Osteoblast (primary cell): ENCODE measurements around the gene NR5A2. TPM values are rescaled to one million over a fixed set of nuclear protein-coding genes. Genes with fewer than 3 reads are reported as not detected.

Experiments used
- DNase-seq: peaks from one replicate; pipeline ENCODE4 v3.0.0; 2011; ENCODE audit warnings: low spot score, mixed read lengths; ENCODE audit not compliant: insufficient read length; ENCODE audit errors: missing footprints
- H2AFZ ChIP-seq: 2 replicates; pipeline ENCODE4 v1.6.0; 2011; ENCODE audit warnings: mild to moderate bottlenecking, low read length
- H3K27ac ChIP-seq: 2 replicates; pipeline ENCODE4 v1.5.1; 2011; ENCODE audit warnings: mild to moderate bottlenecking, low read depth, low read length, moderate library complexity
- H3K27me3 ChIP-seq: 2 replicates; pipeline ENCODE4 v1.6.0; 2012; ENCODE audit warnings: mild to moderate bottlenecking, control low read depth, inconsistent platforms, low read length, moderate library complexity; ENCODE audit not compliant: insufficient read depth
- H3K36me3 ChIP-seq: 2 replicates; pipeline ENCODE4 v1.5.1; 2011; ENCODE audit warnings: mild to moderate bottlenecking, low read length, control low read depth, moderate library complexity; ENCODE audit not compliant: insufficient read depth
- H3K4me1 ChIP-seq: 2 replicates; pipeline ENCODE4 v1.5.1; 2011; ENCODE audit warnings: mild to moderate bottlenecking, low read length, control low read depth, moderate library complexity; ENCODE audit not compliant: insufficient read depth
- H3K4me2 ChIP-seq: 2 replicates; pipeline ENCODE4 v1.6.0; 2011; ENCODE audit warnings: mild to moderate bottlenecking, low read length; ENCODE audit not compliant: insufficient read depth
- H3K4me3 ChIP-seq: fragments of 200-600 bp; sonication (generic); 3 replicates; pipeline ENCODE4 v1.5.1; 2012; ENCODE audit warnings: mild to moderate bottlenecking, low read length, inconsistent platforms; ENCODE audit not compliant: insufficient read depth
- H3K79me2 ChIP-seq: 2 replicates; pipeline ENCODE4 v1.6.0; 2012; ENCODE audit warnings: mild to moderate bottlenecking, low read length, control low read depth, inconsistent platforms; ENCODE audit not compliant: insufficient read depth
- H3K9me3 ChIP-seq: 2 replicates; pipeline ENCODE4 v1.5.1; 2011; ENCODE audit warnings: low read depth, low read length, control low read depth
- H4K20me1 ChIP-seq: 2 replicates; pipeline ENCODE4 v1.6.0; 2012; ENCODE audit warnings: mild to moderate bottlenecking, low read length, control low read depth; ENCODE audit not compliant: insufficient read depth
- CTCF ChIP-seq: IDR thresholded peaks from 2 replicates; pipeline ENCODE4 v1.5.1; 2011; ENCODE audit warnings: mild to moderate bottlenecking, low read depth, low read length, moderate library complexity; ENCODE audit errors: extremely low read depth
- total RNA-seq: library from RNA; depleted of rRNA; stranded (reverse); fragments of >200 nt; gene quantifications from 2 replicates; pipeline ENCODE4 v1.2.3, GENCODE V29; 2012

The NR5A2 gene
- total RNA-seq, 1 donor = not detected

GRCh38 chr1:200081969-200082245, 54.4 kb downstream of the NR5A2 start:
- Histone ChIP-seq H2AFZ (no peak overlapping the region), H3K27me3 (peaks cover 31% of the 10 kb centered on the region), H4K20me1 (no peaks in the 10 kb centered on the region), H3K36me3 (no peaks in the 10 kb centered on the region), H3K4me3 (no peak overlapping the region), H3K79me2 (no peaks in the 10 kb centered on the region), H3K4me2 (no peak overlapping the region), H3K4me1 (no peaks in the 10 kb centered on the region), H3K9me3 (no peaks in the 10 kb centered on the region), H3K27ac (no peak overlapping the region)
- no peak for TF ChIP-seq CTCF
- DNase-seq = no peak

- no peak for TF ChIP-seq CTCF
- H3K4me1 ChIP-seq = no peaks in the 10 kb centered on the region
- H3K9me3 ChIP-seq = no peaks in the 10 kb centered on the region
- no peaks in the 10 kb centered on the region for H3K79me2 ChIP-seq
- H3K4me3 ChIP-seq = no peak overlapping the region
- no peaks in the 10 kb centered on the region for H4K20me1 ChIP-seq
- no peaks in the 10 kb centered on the region for H3K36me3 ChIP-seq
- DNase-seq = no peak
- no peak overlapping the region for H3K4me2 ChIP-seq
- H3K27ac ChIP-seq = no peak overlapping the region
- no peak overlapping the region for H2AFZ ChIP-seq
- H3K27me3 ChIP-seq = peaks cover 31% of the 10 kb centered on the region
Measured at GRCh38 chr1:200082329-200082728, 54.8 kb downstream of the NR5A2 start.

GRCh38 chr1:200090252-200091159, 63.0 kb downstream of the NR5A2 start:
- peaks cover 23% of the 10 kb centered on the region for H3K27me3 ChIP-seq
- no peak overlapping the region for H3K27ac ChIP-seq
- H3K4me2 ChIP-seq = no peak overlapping the region
- H4K20me1 ChIP-seq = no peaks in the 10 kb centered on the region
- no peaks in the 10 kb centered on the region for H3K9me3 ChIP-seq
- H3K36me3 ChIP-seq = no peaks in the 10 kb centered on the region
- H3K4me3 ChIP-seq = no peak overlapping the region
- no peak for DNase-seq
- H2AFZ ChIP-seq = no peak overlapping the region
- no peaks in the 10 kb centered on the region for H3K4me1 ChIP-seq
- no peak for TF ChIP-seq CTCF
- no peaks in the 10 kb centered on the region for H3K79me2 ChIP-seq

GRCh38 chr1:200095057-200095577, 67.6 kb downstream of the NR5A2 start:
- Histone ChIP-seq H3K4me2 (no peak overlapping the region), H2AFZ (no peak overlapping the region), H3K36me3 (no peaks in the 10 kb centered on the region), H3K27me3 (peaks cover 18% of the 10 kb centered on the region), H4K20me1 (no peaks in the 10 kb centered on the region), H3K4me1 (peaks cover 5% of the 10 kb centered on the region), H3K4me3 (no peak overlapping the region), H3K9me3 (no peaks in the 10 kb centered on the region), H3K27ac (no peak overlapping the region), H3K79me2 (no peaks in the 10 kb centered on the region)
- DNase-seq = no peak
- no peak for TF ChIP-seq CTCF
